Body of pancreas (tissue), 4 donors: Measurements from ENCODE around the gene EML5. TPM values are rescaled to one million over a fixed set of nuclear protein-coding genes. Genes with fewer than 3 reads are reported as not detected.

ENCODE experiments used
- ATAC-seq: fragments of 150-250 bp; one replicate; pipeline ENCODE4 v1.9.1; 2016
- DNase-seq, 4 donors: peaks; one replicate each; pipeline ENCODE4 v3.0.0-alpha.2; 2019
- H3K27ac ChIP-seq, 4 donors: fragments of 200-600 bp; sonication (generic); 1 replicate in 3 of 4; 2 replicates in 1 of 4; pipeline versions ENCODE4 v1.5.1 to v1.6.1; 2016 to 2019; ENCODE audit warnings: mild to moderate bottlenecking in 1 of 4, mixed read lengths in 1 of 4, moderate library complexity in 1 of 4
- H3K27me3 ChIP-seq, 2 donors: fragments of 200-600 bp; sonication (generic); one replicate each; pipeline ENCODE4 v1.6.0; 2016; ENCODE audit warnings: mild to moderate bottlenecking in 1 of 2
- H3K36me3 ChIP-seq, 2 donors: fragments of 200-600 bp; sonication (generic); replicated peaks in 1 of 2; 2 replicates each; pipeline ENCODE4 v1.5.1; 2016; ENCODE audit warnings: low read depth in 2 of 2; ENCODE audit not compliant: insufficient read depth in 1 of 2
- H3K4me1 ChIP-seq: fragments of 200-600 bp; sonication (generic); one replicate; pipeline ENCODE4 v1.6.0; 2016
- H3K4me3 ChIP-seq, 2 donors: fragments of 200-600 bp; sonication (generic); 1 replicate in 1 of 2; 2 replicates in 1 of 2; pipeline ENCODE4 v1.5.1; 2016 to 2019
- H3K9me3 ChIP-seq, 3 donors: fragments of 200-600 bp; sonication (generic); 1 replicate in 2 of 3; 2 replicates in 1 of 3; pipeline ENCODE4 v1.5.1; 2016
- POLR2A ChIP-seq, 3 donors: fragments of 450-650 bp; IDR thresholded peaks; one replicate each; pipeline ENCODE4 v1.6.1; 2016; ENCODE audit warnings: antibody characterized with exemption in 3 of 3, mild to moderate bottlenecking in 2 of 3
- WGBS, 2 donors: methylation state at CpG; one replicate each; pipeline ENCODE4 v1.1.5; 2017; 5-methylcytosine and 5-hydroxymethylcytosine counted together
- intact Hi-C: fragments of 100-400 bp; cut with DNase I; formaldehyde crosslinking; loops from one replicate; pipeline ENCODE4 v1.15.1; 2023
- total RNA-seq, 2 donors: library from RNA; depleted of rRNA; stranded (reverse); fragments of >200 nt; gene quantifications; one replicate each; pipeline ENCODE4 v1.1.0, GENCODE V29; 2016
- TF ChIP-seq, protein P1 (sequence below), 7 experiments: fragments of 450-650 bp in 4 of 7; fragments of 200-600 bp in 3 of 7; sonication (generic) in 3 of 7; IDR thresholded peaks; one replicate each; pipeline ENCODE4 v1.5.1; 2016 to 2019; ENCODE audit warnings: antibody characterized with exemption in 7 of 7

EML5 gene
- total RNA-seq, 2 donors from 2014 or later = 2.9 to 3.3 TPM

GRCh38 chr14:88706425-88706824 is 86.3 kb downstream of the EML5 start:
- no peak for DNase-seq
- intact Hi-C loops = no loop called here
- ATAC-seq = no peak
- no peaks in the 10 kb centered on the region for H3K36me3 ChIP-seq
- no peaks in the 10 kb centered on the region for H3K4me1 ChIP-seq
- H3K9me3 ChIP-seq = no peaks in the 10 kb centered on the region
- H3K27ac ChIP-seq = no peak overlapping the region
- H3K4me3 ChIP-seq = no peak overlapping the region
- H3K27me3 ChIP-seq = no peaks in the 10 kb centered on the region
- TF ChIP-seq POLR2A (IDR thresholded peaks at IDR 0.05) = no peak
- TF ChIP-seq, protein P1, sequence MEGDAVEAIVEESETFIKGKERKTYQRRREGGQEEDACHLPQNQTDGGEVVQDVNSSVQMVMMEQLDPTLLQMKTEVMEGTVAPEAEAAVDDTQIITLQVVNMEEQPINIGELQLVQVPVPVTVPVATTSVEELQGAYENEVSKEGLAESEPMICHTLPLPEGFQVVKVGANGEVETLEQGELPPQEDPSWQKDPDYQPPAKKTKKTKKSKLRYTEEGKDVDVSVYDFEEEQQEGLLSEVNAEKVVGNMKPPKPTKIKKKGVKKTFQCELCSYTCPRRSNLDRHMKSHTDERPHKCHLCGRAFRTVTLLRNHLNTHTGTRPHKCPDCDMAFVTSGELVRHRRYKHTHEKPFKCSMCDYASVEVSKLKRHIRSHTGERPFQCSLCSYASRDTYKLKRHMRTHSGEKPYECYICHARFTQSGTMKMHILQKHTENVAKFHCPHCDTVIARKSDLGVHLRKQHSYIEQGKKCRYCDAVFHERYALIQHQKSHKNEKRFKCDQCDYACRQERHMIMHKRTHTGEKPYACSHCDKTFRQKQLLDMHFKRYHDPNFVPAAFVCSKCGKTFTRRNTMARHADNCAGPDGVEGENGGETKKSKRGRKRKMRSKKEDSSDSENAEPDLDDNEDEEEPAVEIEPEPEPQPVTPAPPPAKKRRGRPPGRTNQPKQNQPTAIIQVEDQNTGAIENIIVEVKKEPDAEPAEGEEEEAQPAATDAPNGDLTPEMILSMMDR (IDR thresholded peaks at IDR 0.05) = no peak

GRCh38 chr14:88698651-88699050 is 94.1 kb downstream of the EML5 start:
- Histone ChIP-seq H3K4me1 (no peaks in the 10 kb centered on the region), H3K9me3 (no peaks in the 10 kb centered on the region), H3K27ac (no peak overlapping the region), H3K27me3 (no peaks in the 10 kb centered on the region), H3K4me3 (no peak overlapping the region), H3K36me3 (no peaks in the 10 kb centered on the region)
- intact Hi-C loops = no loop called here
- WGBS, 2 donors = 93 to 94% methylated on average over 5 of the region's 5 CpGs
- no peak for ATAC-seq
- no peak for TF ChIP-seq POLR2A (IDR thresholded peaks at IDR 0.05)
- TF ChIP-seq, protein P1 (IDR thresholded peaks at IDR 0.05) = no peak
- DNase-seq = no peak

GRCh38 chr14:88695870-88696269 is 96.9 kb downstream of the EML5 start:
- TF ChIP-seq POLR2A (IDR thresholded peaks at IDR 0.05) = no peak
- TF ChIP-seq, protein P1 (IDR thresholded peaks at IDR 0.05) = no peak
- H3K9me3 ChIP-seq = no peaks in the 10 kb centered on the region
- H3K36me3 ChIP-seq = no peaks in the 10 kb centered on the region
- no peaks in the 10 kb centered on the region for H3K27me3 ChIP-seq
- ATAC-seq (no peak), DNase-seq (no peak)
- H3K4me3 ChIP-seq = no peak overlapping the region
- H3K4me1 ChIP-seq = no peaks in the 10 kb centered on the region
- 81% methylated on average over 3 of the region's 3 CpGs for WGBS, 2 donors
- intact Hi-C loops = no loop called here
- H3K27ac ChIP-seq = no peak overlapping the region

DNA sequence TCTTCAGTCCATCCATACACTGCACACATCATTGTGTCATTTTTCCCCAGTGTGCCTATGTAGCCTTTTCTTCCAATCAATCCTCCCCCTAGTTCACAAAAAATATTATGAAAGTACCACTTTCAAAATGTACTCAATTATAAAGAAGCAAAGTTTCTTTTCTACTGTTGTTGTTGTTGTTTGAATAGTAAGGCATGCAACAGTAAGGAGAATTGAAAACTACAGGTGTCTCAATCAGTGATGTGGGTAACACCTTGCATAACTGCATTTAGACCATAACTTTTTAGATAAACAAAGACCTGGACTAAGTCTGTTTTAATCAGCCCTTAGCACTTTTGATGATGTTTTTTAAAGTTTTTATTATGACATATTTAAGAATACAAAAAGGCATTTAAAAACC is 104.4 kb downstream of the EML5 start:
- intact Hi-C loops = no loop called here
- Histone ChIP-seq H3K36me3 (no peaks in the 10 kb centered on the region), H3K4me3 (no peak overlapping the region), H3K27me3 (no peaks in the 10 kb centered on the region), H3K27ac (no peak overlapping the region), H3K4me1 (no peaks in the 10 kb centered on the region), H3K9me3 (no peaks in the 10 kb centered on the region)
- ATAC-seq = no peak
- DNase-seq = no peak
- TF ChIP-seq, protein P1 (IDR thresholded peaks at IDR 0.05) = no peak
- TF ChIP-seq POLR2A (IDR thresholded peaks at IDR 0.05) = no peak

GRCh38 chr14:88683119-88683518 is 109.6 kb downstream of the EML5 start:
- no peak overlapping the region for H3K4me3 ChIP-seq
- DNase-seq = no peak
- 58 to 71% methylated on average over 2 of the region's 2 CpGs for WGBS, 2 donors
- intact Hi-C loops = no loop called here
- ATAC-seq = no peak
- no peaks in the 10 kb centered on the region for H3K4me1 ChIP-seq
- H3K36me3 ChIP-seq = no peaks in the 10 kb centered on the region
- H3K9me3 ChIP-seq = no peaks in the 10 kb centered on the region
- no peak overlapping the region for H3K27ac ChIP-seq
- TF ChIP-seq, protein P1 (IDR thresholded peaks at IDR 0.05) = no peak
- TF ChIP-seq POLR2A (IDR thresholded peaks at IDR 0.05) = no peak
- H3K27me3 ChIP-seq = no peaks in the 10 kb centered on the region
